GM18498 (cell line): ENCODE data around the gene DYNC1I1.

Experiments
- ATAC-seq: cut with Tn5 transposase; IDR thresholded peaks from one replicate; pipeline ENCODE4 v1.9.1; 2021; ENCODE audit warnings: mild to moderate bottlenecking, moderate library complexity; ENCODE audit not compliant: unreplicated experiment

The DYNC1I1 gene

DNA sequence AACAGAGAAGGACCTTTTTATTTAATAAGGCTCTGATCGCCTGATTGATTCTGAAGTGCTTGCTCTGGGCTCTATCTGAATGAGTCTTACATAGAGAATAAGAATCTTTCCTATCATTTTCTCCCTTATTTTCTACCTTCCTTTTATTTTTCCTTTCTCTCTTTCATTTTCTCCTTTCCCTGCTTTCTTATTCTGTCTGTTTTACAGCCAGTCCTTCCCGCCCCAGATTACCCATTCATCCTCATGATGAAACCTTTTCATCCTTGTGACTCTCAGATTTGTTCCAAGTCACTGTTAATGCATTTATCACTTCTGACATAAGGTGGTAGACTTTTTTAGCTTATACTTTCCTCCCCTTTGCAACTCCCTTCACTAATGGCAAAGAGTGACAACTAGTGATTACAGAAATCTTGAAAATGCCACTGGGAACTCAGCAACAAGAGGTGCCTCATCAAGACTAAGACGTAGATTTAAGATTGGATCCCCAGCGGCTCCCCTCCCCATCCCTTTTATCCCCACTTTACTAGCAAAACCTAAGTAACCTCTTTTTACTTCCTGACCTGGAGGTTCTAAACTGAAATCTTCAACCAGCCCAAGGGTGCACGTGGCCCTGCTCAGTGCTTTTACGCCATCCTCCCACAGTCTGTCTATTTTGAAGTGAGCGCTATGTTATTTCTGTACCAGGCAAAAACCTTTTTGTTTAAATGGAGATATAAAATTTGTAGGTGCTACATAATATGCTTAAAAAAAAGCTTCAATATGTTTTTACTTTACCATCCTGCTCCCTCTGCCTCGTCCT is 179.8 kb downstream of the DYNC1I1 start:
- ATAC-seq: no peak

GRCh38 chr7:95952851-95953250 is 180.5 kb downstream of the DYNC1I1 start:
- no peak for ATAC-seq

GRCh38 chr7:95955748-95956147 is 183.4 kb downstream of the DYNC1I1 start:
- ATAC-seq: no peak

DNA sequence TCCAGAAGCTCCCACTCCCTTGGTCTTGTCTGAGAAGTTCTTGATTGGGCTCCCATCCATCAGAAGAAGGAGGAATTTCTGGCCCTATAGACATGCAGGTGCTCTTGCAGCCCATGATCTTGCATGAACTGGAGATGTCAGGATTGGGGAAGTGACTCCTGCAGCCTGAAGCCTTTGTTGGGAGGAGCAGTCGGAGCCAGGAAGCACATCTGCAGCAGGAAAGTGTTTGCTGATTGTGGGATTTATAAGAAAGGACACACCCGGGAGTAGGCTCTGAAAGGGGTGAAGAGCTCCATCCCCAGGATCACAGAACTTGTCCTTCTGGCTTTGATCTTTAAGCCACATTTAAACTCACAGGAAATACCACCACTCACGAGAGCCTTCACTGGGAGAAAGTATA is 185.2 kb downstream of the DYNC1I1 start:
- ATAC-seq: no peak

DNA sequence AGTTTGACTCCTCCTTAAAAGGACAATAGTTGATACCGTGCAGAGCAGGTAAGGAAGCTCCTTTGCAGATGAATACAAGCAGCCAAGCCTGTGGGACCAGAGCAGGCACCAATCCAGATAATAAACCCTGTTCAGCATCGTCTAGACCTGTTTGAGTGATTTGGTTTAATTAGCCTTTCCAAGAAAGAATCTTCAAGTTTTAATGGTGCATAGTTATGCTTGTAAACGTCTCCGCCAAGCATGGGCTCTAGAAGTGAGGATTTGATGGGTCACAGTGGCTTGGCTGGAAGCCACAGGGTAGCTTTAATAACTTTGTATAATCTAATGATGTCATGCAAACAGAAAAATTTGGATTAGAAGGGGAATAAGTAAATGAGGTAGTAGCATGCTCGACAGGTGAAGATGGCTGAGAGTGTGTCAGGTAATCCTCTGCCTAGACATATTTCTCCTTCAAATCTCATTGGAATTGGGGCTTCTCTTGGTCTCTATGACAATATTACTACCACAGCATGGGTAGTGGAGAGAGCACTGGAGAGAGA is 188.4 kb downstream of the DYNC1I1 start:
- no peak for ATAC-seq

- ATAC-seq: no peak
Observed at GRCh38 chr7:95963446-95963990, 191.2 kb downstream of the DYNC1I1 start.

DNA sequence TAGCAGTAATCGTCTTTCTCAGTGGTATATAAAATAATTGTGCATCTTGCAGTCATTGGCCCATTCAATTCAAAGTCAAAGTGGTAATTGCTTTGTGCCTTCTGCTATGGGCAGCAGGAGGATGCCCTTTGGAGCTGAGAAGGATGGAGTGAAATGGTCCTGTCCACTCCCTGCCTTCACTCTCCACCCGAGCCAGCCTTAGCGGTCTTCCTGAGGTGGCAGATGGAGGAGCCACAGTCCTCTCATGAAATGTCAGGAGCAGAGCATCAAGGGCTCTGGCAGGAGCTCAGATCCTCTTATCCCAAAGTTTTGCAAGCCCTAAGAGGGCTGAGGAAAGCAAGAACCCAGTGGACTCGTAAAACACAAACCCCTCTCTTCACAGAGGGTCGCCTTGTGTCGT is 199.4 kb downstream of the DYNC1I1 start:
- ATAC-seq: no peak

DNA sequence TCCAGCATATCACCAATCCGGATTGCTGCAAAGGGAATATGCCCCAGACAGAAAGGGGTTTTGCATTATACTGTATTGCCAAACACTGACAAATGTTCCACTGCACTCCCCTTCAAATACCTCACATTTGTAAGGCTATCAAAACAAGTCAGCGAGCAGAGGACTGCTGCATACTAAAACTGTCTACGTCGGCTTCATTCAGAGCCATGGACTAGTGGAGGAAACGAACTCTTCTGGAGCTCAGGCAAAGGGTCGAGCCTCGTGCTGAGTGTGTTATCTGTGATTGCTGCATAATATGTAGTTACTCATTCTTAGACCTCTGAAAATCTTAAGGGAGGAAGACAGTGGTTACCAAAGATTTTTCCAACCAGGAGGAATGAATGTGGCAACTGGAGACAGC is 200.2 kb downstream of the DYNC1I1 start:
- ATAC-seq: no peak

- ATAC-seq: no peak
Observed at GRCh38 chr7:95974108-95974507, 201.8 kb downstream of the DYNC1I1 start.

GRCh38 chr7:95976369-95977060 is 204.2 kb downstream of the DYNC1I1 start:
- no peak for ATAC-seq

DNA sequence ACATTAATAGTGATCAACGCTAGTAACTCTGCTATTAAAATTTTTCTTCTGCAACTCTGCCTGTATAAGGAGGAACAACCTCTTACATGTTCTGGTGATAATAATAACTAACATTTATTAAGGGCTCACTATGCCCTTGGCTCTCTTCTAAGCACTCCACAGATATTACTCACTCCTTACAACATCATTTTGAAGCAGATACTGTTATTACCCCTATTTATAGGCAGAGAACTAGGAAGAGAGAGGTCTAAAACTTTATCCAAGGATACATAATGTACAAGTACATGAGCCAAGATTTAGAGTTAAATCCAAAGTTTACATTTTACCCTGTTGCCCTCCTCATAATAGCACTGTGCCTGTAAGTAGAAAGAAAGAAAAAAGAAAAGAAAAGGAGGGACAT is 205.6 kb downstream of the DYNC1I1 start:
- no peak for ATAC-seq

GRCh38 chr7:95980167-95980566 is 207.8 kb downstream of the DYNC1I1 start:
- ATAC-seq: no peak

GRCh38 chr7:95980706-95981105 is 208.4 kb downstream of the DYNC1I1 start:
- ATAC-seq: no peak

DNA sequence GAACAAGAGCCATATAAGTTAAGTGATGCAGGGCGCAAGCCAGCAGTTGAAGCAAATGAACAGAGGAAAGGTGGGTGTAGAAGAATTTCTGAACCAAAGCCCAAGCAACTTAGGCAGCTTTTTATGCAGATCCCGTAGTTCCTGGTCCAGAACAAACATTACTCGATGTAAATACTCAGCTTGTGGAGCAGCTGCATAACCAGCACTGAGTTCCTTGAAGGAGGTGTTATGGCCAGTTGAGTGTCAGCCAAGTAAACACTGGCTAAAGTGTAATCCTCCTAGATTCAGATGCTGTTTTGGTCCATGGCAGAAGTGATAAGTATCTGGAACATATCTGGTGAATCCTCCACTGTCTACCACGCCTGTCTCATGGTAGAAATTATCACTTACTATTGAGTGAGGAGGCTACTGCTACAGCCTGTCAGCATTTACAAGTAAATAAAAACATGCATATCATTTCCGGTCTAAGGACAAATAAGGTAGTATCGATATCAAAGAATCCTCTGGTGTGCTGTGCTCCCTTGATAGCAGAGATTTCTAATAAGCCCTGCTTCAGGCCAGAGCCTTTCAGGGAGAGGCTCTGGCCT is 213.9 kb downstream of the DYNC1I1 start:
- ATAC-seq: no peak

- no peak for ATAC-seq
Observed at GRCh38 chr7:95989301-95989700, 216.9 kb downstream of the DYNC1I1 start.

- ATAC-seq: no peak
Observed at GRCh38 chr7:95993380-95993779, 221.0 kb downstream of the DYNC1I1 start.

- ATAC-seq: no peak
Observed at GRCh38 chr7:95996174-95996573, 223.8 kb downstream of the DYNC1I1 start.

GRCh38 chr7:95996886-95997285 is 224.5 kb downstream of the DYNC1I1 start:
- no peak for ATAC-seq

GRCh38 chr7:95997632-95998031 is 225.3 kb downstream of the DYNC1I1 start:
- no peak for ATAC-seq

GRCh38 chr7:95999481-95999880 is 227.1 kb downstream of the DYNC1I1 start:
- ATAC-seq: no peak

DNA sequence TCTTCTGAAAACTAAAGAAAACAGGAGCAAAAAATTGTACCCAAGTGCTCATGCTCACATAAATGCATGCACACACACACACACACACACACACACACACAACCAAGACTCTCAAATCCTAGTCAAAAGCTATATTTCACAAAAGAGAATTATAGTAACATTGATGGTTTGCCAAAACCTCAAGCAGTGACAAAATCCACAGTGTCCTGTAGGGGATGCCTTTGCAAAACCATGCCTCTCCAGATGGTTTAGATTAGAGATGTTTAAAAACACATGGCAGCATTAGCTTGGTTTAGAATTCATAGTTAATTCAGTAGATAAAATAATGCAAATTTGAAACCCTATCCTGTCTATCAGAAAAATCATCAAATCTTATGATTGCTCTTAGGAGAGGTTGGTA is 232.2 kb downstream of the DYNC1I1 start:
- ATAC-seq: no peak

- no peak for ATAC-seq
Observed at GRCh38 chr7:96005271-96005670, 232.9 kb downstream of the DYNC1I1 start.
